ENCODE measurements around the gene LYZL6.
"Not testable (repeated sequence)": the region's sequence is repeated elsewhere in the genome, so short reads cannot be mapped to it uniquely, and the experiment has no call there.

LYZL6 gene

GRCh38 chr17:35944151-35944550, 638 bp upstream of the LYZL6 start:
- no peak for DNase-seq (ENCODE audit: low read depth)

- no peak for DNase-seq (ENCODE audit: low read depth)
Measured at GRCh38 chr17:35942588-35943186, 826 bp downstream of the LYZL6 start.

GRCh38 chr17:35938492-35938891, 5.0 kb downstream of the LYZL6 start:
- DNase-seq (ENCODE audit: low read depth), result not testable (repeated sequence)

GRCh38 chr17:35936063-35936462, 7.5 kb downstream of the LYZL6 start:
- DNase-seq (ENCODE audit: low read depth), result no peak

GRCh38 chr17:35934760-35935159, 8.8 kb downstream of the LYZL6 start:
- no peak for DNase-seq (ENCODE audit: low read depth)

- no peak for DNase-seq (ENCODE audit: low read depth)
Measured at GRCh38 chr17:35932586-35932985, 10.9 kb downstream of the LYZL6 start.

- no peak for DNase-seq (ENCODE audit: low read depth)
Measured at GRCh38 chr17:35931794-35932425, 11.6 kb downstream of the LYZL6 start.

GRCh38 chr17:35930211-35931065, 13.1 kb downstream of the LYZL6 start, which contains the start of gene RDM1:
RDM1 (minus strand) TSS chr17:35930773; CDS start chr17:35930727, 46 bp downstream.
- peak; percentile 84 for DNase-seq (ENCODE audit: low read depth)

GRCh38 chr17:35927714-35928113, 15.8 kb downstream of the LYZL6 start:
- DNase-seq (ENCODE audit: low read depth), result no peak

- no peak for DNase-seq (ENCODE audit: low read depth)
Measured at GRCh38 chr17:35923609-35924114, 19.9 kb downstream of the LYZL6 start.

GRCh38 chr17:35920229-35920628, 23.3 kb downstream of the LYZL6 start:
- no peak for DNase-seq (ENCODE audit: low read depth)

- DNase-seq (ENCODE audit: low read depth), result no peak
Measured at GRCh38 chr17:35918665-35919064, 24.8 kb downstream of the LYZL6 start.

- DNase-seq (ENCODE audit: low read depth), result no peak
Measured at GRCh38 chr17:35917519-35918213, 25.8 kb downstream of the LYZL6 start.

- DNase-seq (ENCODE audit: low read depth), result no peak
Measured at GRCh38 chr17:35915153-35915964, 28.2 kb downstream of the LYZL6 start.

- DNase-seq (ENCODE audit: low read depth), result no peak
Measured at GRCh38 chr17:35914354-35914753, 29.2 kb downstream of the LYZL6 start.

- no peak for DNase-seq (ENCODE audit: low read depth)
Measured at GRCh38 chr17:35913609-35914008, 29.9 kb downstream of the LYZL6 start.

GRCh38 chr17:35912942-35913341, 30.6 kb downstream of the LYZL6 start:
- DNase-seq (ENCODE audit: low read depth), result no peak

- DNase-seq (ENCODE audit: low read depth), result no peak
Measured at GRCh38 chr17:35912339-35912912, 31.1 kb downstream of the LYZL6 start.

GRCh38 chr17:35909408-35909807, 34.1 kb downstream of the LYZL6 start:
- DNase-seq (ENCODE audit: low read depth), result no peak

GRCh38 chr17:35907691-35908090, 35.8 kb downstream of the LYZL6 start:
- DNase-seq (ENCODE audit: low read depth), result no peak
